Renal cortical epithelial cell (primary cell): ENCODE data around the gene ALOXE3. TPM values are rescaled to one million over a fixed set of nuclear protein-coding genes. Genes with fewer than 3 reads are reported as not detected.
"Not testable (repeated sequence)": the region's sequence is repeated elsewhere in the genome, so short reads cannot be mapped to it uniquely, and the experiment has no call there.

Source experiments
- DNase-seq: peaks from one replicate; pipeline ENCODE4 v3.0.0-alpha.2; 2011; ENCODE audit warnings: low read depth
- total RNA-seq: library from RNA; depleted of rRNA; stranded (reverse); fragments of >200 nt; gene quantifications from 2 replicates; pipeline ENCODE4 v1.2.3, GENCODE V29; 2014

Gene ALOXE3
- total RNA-seq, 1 donor from 2014 or later: not detected

GRCh38 chr17:8096541-8096940 is 21.8 kb downstream of the ALOXE3 start:
- DNase-seq: no peak

GRCh38 chr17:8095361-8095760 is 23.0 kb downstream of the ALOXE3 start:
- no peak for DNase-seq

GRCh38 chr17:8091033-8091687 is 27.2 kb downstream of the ALOXE3 start:
- DNase-seq: no peak

- no peak for DNase-seq
Measured at GRCh38 chr17:8089728-8090127, 28.6 kb downstream of the ALOXE3 start.

GRCh38 chr17:8087952-8088230 is 30.4 kb downstream of the ALOXE3 start:
- no peak for DNase-seq

GRCh38 chr17:8087075-8087951 is 31.0 kb downstream of the ALOXE3 start, which contains the start of gene ALOX12B:
TSS of gene ALOX12B (minus strand) at chr17:8087716. CDS start at chr17:8087442, 274 bp downstream.
- DNase-seq: no peak

- no peak for DNase-seq
Measured at GRCh38 chr17:8084250-8084649, 34.1 kb downstream of the ALOXE3 start.

GRCh38 chr17:8082292-8082691 is 36.0 kb downstream of the ALOXE3 start:
- no peak for DNase-seq

GRCh38 chr17:8081876-8082275 is 36.4 kb downstream of the ALOXE3 start:
- DNase-seq: no peak

- no peak for DNase-seq
Measured at GRCh38 chr17:8080799-8081219, 37.5 kb downstream of the ALOXE3 start.

GRCh38 chr17:8080208-8080798 is 38.0 kb downstream of the ALOXE3 start:
- no peak for DNase-seq

GRCh38 chr17:8079291-8080207 is 38.8 kb downstream of the ALOXE3 start:
- no peak for DNase-seq

- DNase-seq: not testable (repeated sequence)
Measured at GRCh38 chr17:8077939-8078338, 40.4 kb downstream of the ALOXE3 start.

- no peak for DNase-seq
Measured at GRCh38 chr17:8076502-8077266, 41.6 kb downstream of the ALOXE3 start.

- DNase-seq: no peak
Measured at GRCh38 chr17:8075574-8076342, 42.6 kb downstream of the ALOXE3 start.

GRCh38 chr17:8075081-8075480 is 43.2 kb downstream of the ALOXE3 start:
- no peak for DNase-seq

- no peak for DNase-seq
Measured at GRCh38 chr17:8074554-8074953, 43.8 kb downstream of the ALOXE3 start.

GRCh38 chr17:8073627-8074484 is 44.5 kb downstream of the ALOXE3 start:
- peak; percentile 48 for DNase-seq
